ENCODE data around the gene HCST. TPM values are rescaled to one million over a fixed set of nuclear protein-coding genes. Genes with fewer than 3 reads are reported as not detected.

HCST gene
- 10 to 100 TPM; 45.5 to 47.6 TPM for total RNA-seq

- H3K9me3 Mint-ChIP-seq, result no peaks in the 10 kb centered on the region
- H3K27ac Mint-ChIP-seq, result peak within 1 kb of the TSS; percentile 64
- ATAC-seq (replicated peaks), result peak; percentile 17
- no peaks in the 10 kb centered on the region for H3K27me3 Mint-ChIP-seq
- H3K36me3 Mint-ChIP-seq (ENCODE audit: low read depth), result peaks cover 37% of the 10 kb centered on the region
- peaks cover 26% of the 10 kb centered on the region for H3K4me1 Mint-ChIP-seq
- H3K4me3 Mint-ChIP-seq, result peak within 1 kb of the TSS; percentile 81
Observed at GRCh38 chr19:35901854-35902661, at the start of gene HCST. Gene HCST (plus strand): TSS chr19:35902529. CDS start chr19:35902594, 65 bp downstream.

GRCh38 chr19:35853038-35853756 is 49.1 kb upstream of the HCST start:
- peaks cover 6% of the 10 kb centered on the region for H3K4me1 Mint-ChIP-seq
- no peak overlapping the region for H3K4me3 Mint-ChIP-seq
- H3K27me3 Mint-ChIP-seq, result peaks cover 47% of the 10 kb centered on the region
- no peaks in the 10 kb centered on the region for H3K9me3 Mint-ChIP-seq
- ATAC-seq (replicated peaks), result no peak
- H3K27ac Mint-ChIP-seq, result no peak overlapping the region
- H3K36me3 Mint-ChIP-seq (ENCODE audit: low read depth), result no peaks in the 10 kb centered on the region

- ATAC-seq (replicated peaks), result peak; percentile 74
- Mint-ChIP-seq H3K27ac (no peak within 1 kb of the TSS), H3K9me3 (no peaks in the 10 kb centered on the region), H3K36me3 (ENCODE audit: low read depth) (no peaks in the 10 kb centered on the region), H3K4me1 (peaks cover 6% of the 10 kb centered on the region), H3K27me3 (peaks cover 49% of the 10 kb centered on the region), H3K4me3 (peak within 1 kb of the TSS; percentile 72)
Observed at GRCh38 chr19:35856546-35857149, 45.7 kb upstream of the HCST start, which contains the start of gene KIRREL2. Gene KIRREL2 (plus strand): TSS chr19:35856911. CDS start chr19:35857120, 209 bp downstream.

GRCh38 chr19:35858311-35858710 is 44.0 kb upstream of the HCST start:
- ATAC-seq (replicated peaks), result no peak
- no peaks in the 10 kb centered on the region for H3K9me3 Mint-ChIP-seq
- H3K36me3 Mint-ChIP-seq (ENCODE audit: low read depth), result no peaks in the 10 kb centered on the region
- peaks cover under 1% of the 10 kb centered on the region for H3K4me1 Mint-ChIP-seq
- peak overlapping the region; percentile 72 for H3K4me3 Mint-ChIP-seq
- H3K27ac Mint-ChIP-seq, result no peak overlapping the region
- H3K27me3 Mint-ChIP-seq, result peaks cover 42% of the 10 kb centered on the region

- H3K36me3 Mint-ChIP-seq (ENCODE audit: low read depth), result no peaks in the 10 kb centered on the region
- H3K27me3 Mint-ChIP-seq, result peaks cover 39% of the 10 kb centered on the region
- ATAC-seq (replicated peaks), result no peak
- H3K4me1 Mint-ChIP-seq, result no peaks in the 10 kb centered on the region
- no peak overlapping the region for H3K4me3 Mint-ChIP-seq
- H3K27ac Mint-ChIP-seq, result no peak overlapping the region
- no peaks in the 10 kb centered on the region for H3K9me3 Mint-ChIP-seq
Observed at GRCh38 chr19:35859414-35859813, 42.9 kb upstream of the HCST start.

- Mint-ChIP-seq H3K4me3 (no peak overlapping the region), H3K27me3 (peaks cover 32% of the 10 kb centered on the region), H3K4me1 (peaks cover 3% of the 10 kb centered on the region), H3K36me3 (ENCODE audit: low read depth) (no peaks in the 10 kb centered on the region), H3K9me3 (no peaks in the 10 kb centered on the region), H3K27ac (no peak overlapping the region)
- no peak for ATAC-seq (replicated peaks)
Observed at GRCh38 chr19:35860436-35860817, 41.9 kb upstream of the HCST start.

- Mint-ChIP-seq H3K4me1 (peaks cover 5% of the 10 kb centered on the region), H3K4me3 (no peak overlapping the region), H3K36me3 (ENCODE audit: low read depth) (no peaks in the 10 kb centered on the region), H3K9me3 (no peaks in the 10 kb centered on the region), H3K27me3 (peaks cover 34% of the 10 kb centered on the region), H3K27ac (no peak overlapping the region)
- no peak for ATAC-seq (replicated peaks)
Observed at GRCh38 chr19:35860818-35861639, 41.3 kb upstream of the HCST start.

GRCh38 chr19:35861640-35862160 is 40.6 kb upstream of the HCST start:
- no peak for ATAC-seq (replicated peaks)

GRCh38 chr19:35862528-35862927 is 39.8 kb upstream of the HCST start:
- Mint-ChIP-seq H3K36me3 (ENCODE audit: low read depth) (no peaks in the 10 kb centered on the region), H3K4me1 (peaks cover 5% of the 10 kb centered on the region), H3K27ac (no peak overlapping the region), H3K9me3 (no peaks in the 10 kb centered on the region), H3K27me3 (peaks cover 38% of the 10 kb centered on the region), H3K4me3 (no peak overlapping the region)
- no peak for ATAC-seq (replicated peaks)

More at GRCh38 chr19:35861640-35862160, 40.6 kb upstream of the HCST start:
- Mint-ChIP-seq H3K36me3 (ENCODE audit: low read depth) (no peaks in the 10 kb centered on the region), H3K4me1 (peaks cover 5% of the 10 kb centered on the region), H3K4me3 (no peak overlapping the region), H3K9me3 (no peaks in the 10 kb centered on the region), H3K27me3 (peaks cover 38% of the 10 kb centered on the region), H3K27ac (no peak overlapping the region)

GRCh38 chr19:35863018-35863417 is 39.3 kb upstream of the HCST start:
- no peak for ATAC-seq (replicated peaks)
- Mint-ChIP-seq H3K4me1 (peaks cover 5% of the 10 kb centered on the region), H3K9me3 (no peaks in the 10 kb centered on the region), H3K36me3 (ENCODE audit: low read depth) (no peaks in the 10 kb centered on the region), H3K27me3 (peaks cover 42% of the 10 kb centered on the region), H3K27ac (no peak overlapping the region), H3K4me3 (no peak overlapping the region)

- Mint-ChIP-seq H3K27ac (no peak within 1 kb of the TSS), H3K36me3 (ENCODE audit: low read depth) (peaks cover 6% of the 10 kb centered on the region), H3K9me3 (no peaks in the 10 kb centered on the region), H3K4me3 (peak within 1 kb of the TSS; percentile 80), H3K27me3 (peaks cover 27% of the 10 kb centered on the region), H3K4me1 (peaks cover 14% of the 10 kb centered on the region)
- ATAC-seq (replicated peaks), result peak; percentile 77
Observed at GRCh38 chr19:35868172-35868822, 34.0 kb upstream of the HCST start, which contains the start of gene APLP1. Gene APLP1 (plus strand): TSS chr19:35868574. CDS start chr19:35868637, 63 bp downstream.

GRCh38 chr19:35868823-35869326 is 33.5 kb upstream of the HCST start:
- Mint-ChIP-seq H3K27me3 (peaks cover 27% of the 10 kb centered on the region), H3K9me3 (no peaks in the 10 kb centered on the region), H3K4me3 (peak overlapping the region; percentile 80), H3K27ac (no peak overlapping the region), H3K36me3 (ENCODE audit: low read depth) (peaks cover 6% of the 10 kb centered on the region), H3K4me1 (peaks cover 14% of the 10 kb centered on the region)
- no peak for ATAC-seq (replicated peaks)

All from activated T-helper 17 cell treated with anti-CD3 and anti-CD28 coated beads, Interleukin-2, amount 50 U/mL, for 72 hours (primary cell).